ENCODE data around the gene LGALS7.
"Not testable (repeated sequence)": the region's sequence is repeated elsewhere in the genome, so short reads cannot be mapped to it uniquely, and the experiment has no call there.

LGALS7 gene

DNA sequence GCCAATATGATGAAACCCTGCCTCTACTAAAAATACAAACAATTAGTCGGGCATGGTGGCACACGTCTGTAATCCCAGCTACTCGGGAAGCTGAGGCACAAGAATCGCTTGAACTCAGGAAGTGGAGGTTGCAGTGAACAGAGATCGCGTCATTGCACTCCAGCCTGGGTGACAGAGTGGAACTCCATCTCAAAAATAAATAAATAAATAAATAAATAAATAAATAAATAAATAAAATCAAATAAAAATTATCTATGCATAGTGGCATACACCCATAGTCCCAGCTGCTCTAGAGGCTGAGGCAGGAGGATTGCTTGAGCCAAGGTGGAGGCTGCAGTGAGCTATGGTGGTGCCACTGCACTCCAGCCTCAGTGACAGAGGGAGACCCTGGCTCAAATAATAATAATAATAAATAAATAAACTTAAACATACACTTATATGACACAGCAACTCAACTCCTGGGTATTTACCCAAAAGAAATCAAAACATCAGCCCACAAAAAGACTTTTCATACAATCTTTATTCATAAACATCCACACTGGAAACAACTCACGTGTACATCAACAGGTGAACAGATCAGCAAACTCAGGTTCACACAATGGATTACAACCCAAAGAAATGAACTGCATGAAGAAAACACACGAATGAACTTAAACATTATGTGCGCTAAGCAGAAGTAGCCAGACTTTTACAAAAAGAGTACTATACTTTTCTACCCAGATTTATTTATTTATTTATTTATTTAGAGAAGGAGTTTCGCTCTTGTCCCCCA is 6.9 kb downstream of the LGALS7 start:
- Mint-ChIP-seq H3K9me3 (peaks cover 4% of the 10 kb centered on the region), H3K4me3 (no peak overlapping the region), H3K27me3 (ENCODE audit: low read depth, poor library complexity) (peaks cover 4% of the 10 kb centered on the region), H3K4me1 (no peaks in the 10 kb centered on the region), H3K27ac (no peak overlapping the region), H3K36me3 (ENCODE audit: low read depth) (no peaks in the 10 kb centered on the region)
- no peak for DNase-seq
- TF ChIP-seq CTCF (IDR thresholded peaks at IDR 0.05) = no peak

DNA sequence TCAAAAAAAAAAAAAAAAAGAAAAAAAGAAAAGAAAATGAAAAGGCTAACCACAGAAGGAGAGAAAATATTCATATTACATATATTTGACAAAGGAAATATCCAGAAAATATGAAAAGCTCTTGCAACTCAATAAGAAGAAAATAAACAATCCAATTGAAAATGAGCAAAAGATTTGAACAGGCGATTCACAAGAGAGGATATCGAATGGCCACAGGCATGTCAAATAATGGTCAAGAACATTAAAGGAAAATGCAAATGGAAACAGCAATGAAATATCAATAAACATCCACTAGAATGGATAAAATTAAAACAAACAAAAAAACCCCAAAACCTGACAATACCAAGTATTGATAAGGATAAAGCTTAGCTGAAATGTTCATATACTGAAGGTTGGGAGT is 8.1 kb downstream of the LGALS7 start:
- Mint-ChIP-seq H3K4me3 (no peak overlapping the region), H3K4me1 (no peaks in the 10 kb centered on the region), H3K27ac (no peak overlapping the region), H3K27me3 (ENCODE audit: low read depth, poor library complexity) (peaks cover 4% of the 10 kb centered on the region), H3K9me3 (peaks cover 4% of the 10 kb centered on the region), H3K36me3 (ENCODE audit: low read depth) (no peaks in the 10 kb centered on the region)
- no peak for DNase-seq
- TF ChIP-seq CTCF (IDR thresholded peaks at IDR 0.05) = no peak

- Mint-ChIP-seq H3K27ac (no peak overlapping the region), H3K4me3 (no peak overlapping the region), H3K9me3 (peaks cover 4% of the 10 kb centered on the region), H3K4me1 (no peaks in the 10 kb centered on the region), H3K36me3 (ENCODE audit: low read depth) (no peaks in the 10 kb centered on the region), H3K27me3 (ENCODE audit: low read depth, poor library complexity) (peaks cover 9% of the 10 kb centered on the region)
- no peak for DNase-seq
- no peak for TF ChIP-seq CTCF (IDR thresholded peaks at IDR 0.05)
Observed at GRCh38 chr19:38763795-38764220, 9.5 kb downstream of the LGALS7 start.

DNA sequence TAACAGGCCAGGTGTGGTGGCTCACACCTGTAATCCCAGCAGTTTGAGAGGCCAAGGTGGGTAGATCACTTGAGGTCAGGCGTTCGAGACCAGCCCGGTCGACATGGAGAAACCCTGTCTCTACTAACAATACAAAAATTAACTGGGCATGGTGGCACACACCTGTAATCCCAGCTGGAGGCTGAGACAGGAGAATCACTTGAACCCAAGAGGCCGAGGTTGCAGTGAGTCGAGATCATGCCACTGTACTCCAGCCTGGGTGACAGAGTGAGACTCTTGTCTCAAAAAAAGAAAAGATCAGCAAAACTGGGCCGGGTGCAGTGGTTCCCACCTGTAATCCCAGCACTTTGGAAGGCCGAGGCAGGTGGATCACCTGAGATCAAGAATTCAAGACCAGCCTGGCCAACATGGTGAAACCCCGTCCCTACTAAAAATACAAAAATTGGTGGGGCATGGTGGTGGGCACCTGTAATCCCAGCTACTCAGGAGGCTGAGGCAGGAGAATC is 11.4 kb downstream of the LGALS7 start:
- not testable (repeated sequence) for DNase-seq; H3K9me3 Mint-ChIP-seq; H3K4me1 Mint-ChIP-seq; H3K4me3 Mint-ChIP-seq; H3K27ac Mint-ChIP-seq; H3K36me3 Mint-ChIP-seq (ENCODE audit: low read depth)
- peaks cover 11% of the 10 kb centered on the region for H3K27me3 Mint-ChIP-seq (ENCODE audit: low read depth, poor library complexity)

DNA sequence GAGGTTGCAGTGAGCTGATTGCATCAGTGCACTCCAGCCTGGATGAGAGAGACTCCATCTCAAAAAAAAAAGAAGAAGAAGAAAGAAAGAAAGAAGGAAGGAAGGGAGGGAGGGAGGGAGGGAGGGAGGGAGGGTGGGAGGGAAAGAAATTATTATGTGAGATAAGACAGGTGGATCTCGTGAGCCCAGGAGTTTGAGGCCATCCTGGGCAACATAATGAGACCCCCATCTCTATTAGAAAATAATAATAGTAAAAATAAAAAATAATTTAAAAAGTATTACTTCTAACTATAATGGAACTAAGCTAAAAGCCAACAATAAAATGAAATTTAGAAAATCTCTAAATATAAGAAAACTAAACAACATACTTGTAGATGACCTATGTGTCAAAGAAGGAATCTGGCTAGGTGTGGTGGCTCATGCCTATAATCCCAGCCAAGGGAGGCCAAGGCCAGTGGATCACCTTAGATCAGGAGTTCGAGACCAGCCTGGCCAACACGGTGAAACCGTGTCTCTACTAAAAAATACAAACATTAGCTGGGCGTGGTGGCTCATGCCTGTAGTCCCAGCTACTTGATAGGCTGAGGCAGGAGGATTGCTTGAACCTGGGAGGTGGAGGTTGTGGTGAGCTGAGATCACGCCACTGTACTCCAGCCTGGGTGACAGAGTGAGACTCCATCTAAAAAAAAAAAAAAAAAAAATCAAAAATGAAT is 12.4 kb downstream of the LGALS7 start:
- not testable (repeated sequence) for H3K9me3 Mint-ChIP-seq; H3K4me1 Mint-ChIP-seq; H3K36me3 Mint-ChIP-seq (ENCODE audit: low read depth); H3K27ac Mint-ChIP-seq; H3K4me3 Mint-ChIP-seq; DNase-seq
- peaks cover 11% of the 10 kb centered on the region for H3K27me3 Mint-ChIP-seq (ENCODE audit: low read depth, poor library complexity)

GRCh38 chr19:38759590-38760003 is 13.7 kb downstream of the LGALS7 start:
- Mint-ChIP-seq H3K4me3 (no peak overlapping the region), H3K36me3 (ENCODE audit: low read depth) (no peaks in the 10 kb centered on the region), H3K27me3 (ENCODE audit: low read depth, poor library complexity) (peaks cover 7% of the 10 kb centered on the region), H3K27ac (no peak overlapping the region), H3K4me1 (no peaks in the 10 kb centered on the region), H3K9me3 (no peaks in the 10 kb centered on the region)
- no peak for DNase-seq
- TF ChIP-seq CTCF (IDR thresholded peaks at IDR 0.05) = no peak

- H3K4me1 Mint-ChIP-seq; H3K36me3 Mint-ChIP-seq (ENCODE audit: low read depth); H3K9me3 Mint-ChIP-seq; H3K4me3 Mint-ChIP-seq; H3K27ac Mint-ChIP-seq; DNase-seq: not testable (repeated sequence)
- peaks cover 16% of the 10 kb centered on the region for H3K27me3 Mint-ChIP-seq (ENCODE audit: low read depth, poor library complexity)
Observed at GRCh38 chr19:38754196-38754595, 19.1 kb downstream of the LGALS7 start.

DNA sequence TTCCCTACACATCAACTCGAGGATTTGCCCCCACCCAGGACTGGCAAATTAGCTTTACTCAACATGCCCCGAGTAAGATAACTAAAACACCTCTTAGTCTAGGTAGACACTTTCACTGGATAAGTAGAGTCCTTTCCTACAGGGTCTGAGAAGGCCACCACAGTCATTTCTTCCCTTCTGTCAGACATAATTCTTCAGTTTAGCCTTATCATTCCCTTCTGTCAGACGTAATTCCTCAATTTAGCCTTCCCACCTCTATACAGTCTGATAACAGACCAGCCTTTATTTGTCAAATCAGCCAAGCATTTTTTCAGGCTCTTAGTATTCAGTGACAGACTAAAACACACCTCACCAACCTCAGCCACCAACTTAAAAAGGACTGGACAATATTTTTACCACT is 19.5 kb downstream of the LGALS7 start:
- DNase-seq; H3K27ac Mint-ChIP-seq; H3K4me1 Mint-ChIP-seq; H3K9me3 Mint-ChIP-seq; H3K4me3 Mint-ChIP-seq; H3K36me3 Mint-ChIP-seq (ENCODE audit: low read depth): not testable (repeated sequence)
- H3K27me3 Mint-ChIP-seq (ENCODE audit: low read depth, poor library complexity) = peaks cover 16% of the 10 kb centered on the region
